Cardiac septum (tissue), 1 donor: ENCODE results near the gene MORN1. TPM values are rescaled to one million over a fixed set of nuclear protein-coding genes. Genes with fewer than 3 reads are reported as not detected.

Experiments used
- DNase-seq: peaks from one replicate; pipeline ENCODE4 v3.0.0-alpha.2; 2020; ENCODE audit warnings: low spot score
- intact Hi-C: fragments of 100-400 bp; cut with DNase I; formaldehyde crosslinking; loops from one replicate; pipeline ENCODE4 v1.14.0; 2022
- total RNA-seq: library from RNA; stranded (reverse); fragmentation: NEBNext Ultra II Directional; extraction: Animal tissue kit (Norgen Biotek cat#: 25700); gene quantifications from one replicate; pipeline ENCODE4 v1.2.1, GENCODE V29; 2021
- donor health status: DM: no; HTN: no; CAD: no.

Gene MORN1
- total RNA-seq, 1 donor from 2014 or later = 3.6 TPM

DNA sequence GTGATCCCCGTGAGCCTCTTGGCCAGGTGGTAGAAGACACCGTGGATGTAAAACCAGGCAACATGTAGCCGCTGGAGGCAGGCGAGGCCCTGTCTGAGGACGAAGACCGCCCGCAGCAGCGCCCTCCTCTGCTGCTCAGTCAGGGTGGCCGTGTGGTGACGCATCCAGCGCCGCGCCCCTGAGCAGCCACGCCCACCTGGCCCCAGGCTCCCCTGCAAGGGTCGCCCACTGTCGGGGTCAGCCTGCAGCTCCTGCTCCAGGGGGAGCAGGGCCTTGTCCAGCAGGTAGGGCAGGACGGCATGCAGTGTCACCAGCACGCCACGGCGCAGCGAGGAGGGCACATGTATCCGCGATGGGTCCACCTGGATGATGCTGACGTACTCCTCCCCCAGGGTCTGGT, 17.1 kb upstream of the MORN1 start:
- no peak for DNase-seq
- intact Hi-C loops = no loop called here

DNA sequence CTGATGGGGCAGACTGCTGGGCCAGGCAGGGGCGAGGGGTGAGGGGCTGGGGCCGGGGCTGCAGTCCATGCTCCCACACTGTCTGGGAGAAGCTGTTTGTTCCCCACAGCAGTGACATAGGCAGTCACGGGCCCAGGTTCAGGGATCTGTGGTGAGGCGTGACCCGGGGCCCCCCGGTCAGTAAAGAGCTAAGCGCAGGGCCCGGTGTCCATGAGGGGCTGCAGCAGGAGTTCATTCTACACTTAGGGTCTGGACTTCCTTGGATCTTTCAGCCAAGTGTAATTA, 16.6 kb upstream of the MORN1 start:
- DNase-seq = no peak
- intact Hi-C loops = no loop called here

DNA sequence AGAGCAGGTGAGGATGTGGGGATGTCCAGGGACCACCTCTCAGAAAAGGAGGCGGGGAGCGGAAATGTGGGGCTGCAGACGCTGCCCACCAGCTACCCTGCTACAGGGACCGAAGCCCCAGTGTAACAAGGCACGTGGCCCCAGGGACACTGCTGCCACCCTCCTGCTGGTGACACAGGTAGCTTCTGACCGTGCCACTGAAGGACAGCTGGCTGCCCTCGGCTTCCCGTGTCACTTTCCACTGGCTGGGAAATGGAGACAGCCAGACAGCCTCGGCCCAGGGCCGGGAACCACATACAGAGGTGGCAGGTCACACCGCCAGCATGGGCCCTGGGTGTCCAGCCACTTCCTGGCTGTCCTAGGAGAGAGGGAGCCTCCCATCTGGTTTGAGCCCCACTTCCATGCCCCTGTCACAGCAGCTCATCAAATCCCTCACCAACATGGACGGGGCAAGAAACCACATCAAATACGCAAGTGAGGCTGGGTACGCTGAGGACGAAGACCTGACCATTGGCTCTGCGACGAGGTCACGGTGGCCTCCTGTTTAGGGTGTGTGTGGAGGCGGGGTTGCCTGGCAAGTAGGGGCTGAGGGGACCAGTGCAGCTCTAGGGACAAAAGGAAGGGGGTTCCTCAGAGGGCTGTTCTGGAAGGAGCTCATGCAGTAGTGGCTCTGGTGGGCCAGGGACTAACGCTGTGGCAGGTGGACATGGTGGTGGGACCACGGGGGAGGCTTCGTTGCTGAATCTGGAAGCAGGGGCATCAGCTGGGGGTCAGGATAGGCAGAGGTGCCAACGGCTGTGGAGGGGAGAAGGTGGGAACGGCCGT, 16.0 kb upstream of the MORN1 start:
- no peak for DNase-seq

DNA sequence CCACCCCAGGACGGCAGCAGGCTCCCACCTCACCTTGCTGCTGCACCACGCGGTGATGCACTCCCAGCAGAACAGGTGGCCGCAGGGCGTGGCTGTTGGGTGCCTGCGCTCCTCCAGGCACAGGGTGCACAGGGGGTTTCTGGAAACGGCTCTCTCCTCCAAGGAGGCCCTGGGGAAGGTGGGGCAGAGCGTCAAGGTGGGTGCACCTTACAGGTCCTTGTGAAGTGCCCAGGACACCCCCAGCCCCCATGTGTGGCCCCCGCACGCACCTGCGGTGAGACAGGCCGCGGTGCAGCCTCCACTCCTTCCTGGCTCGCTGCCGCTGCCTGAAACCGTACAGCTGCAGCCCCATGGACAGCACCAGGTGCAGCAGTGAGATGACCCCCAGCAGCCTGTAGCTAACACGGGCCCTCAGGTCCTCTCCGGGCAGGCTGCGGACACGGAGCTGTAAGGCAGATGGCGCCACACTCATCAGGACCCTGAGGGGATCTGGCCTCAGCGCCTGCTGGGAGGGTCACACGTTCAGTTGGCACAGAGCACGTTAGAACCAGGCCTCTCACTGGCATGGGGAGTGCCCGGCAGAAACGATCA, 15.2 kb upstream of the MORN1 start:
- no peak for DNase-seq
- intact Hi-C loops = no loop called here

More for the DNA sequence above, 16.0 kb upstream of the MORN1 start:
- intact Hi-C loops = no loop called here

DNA sequence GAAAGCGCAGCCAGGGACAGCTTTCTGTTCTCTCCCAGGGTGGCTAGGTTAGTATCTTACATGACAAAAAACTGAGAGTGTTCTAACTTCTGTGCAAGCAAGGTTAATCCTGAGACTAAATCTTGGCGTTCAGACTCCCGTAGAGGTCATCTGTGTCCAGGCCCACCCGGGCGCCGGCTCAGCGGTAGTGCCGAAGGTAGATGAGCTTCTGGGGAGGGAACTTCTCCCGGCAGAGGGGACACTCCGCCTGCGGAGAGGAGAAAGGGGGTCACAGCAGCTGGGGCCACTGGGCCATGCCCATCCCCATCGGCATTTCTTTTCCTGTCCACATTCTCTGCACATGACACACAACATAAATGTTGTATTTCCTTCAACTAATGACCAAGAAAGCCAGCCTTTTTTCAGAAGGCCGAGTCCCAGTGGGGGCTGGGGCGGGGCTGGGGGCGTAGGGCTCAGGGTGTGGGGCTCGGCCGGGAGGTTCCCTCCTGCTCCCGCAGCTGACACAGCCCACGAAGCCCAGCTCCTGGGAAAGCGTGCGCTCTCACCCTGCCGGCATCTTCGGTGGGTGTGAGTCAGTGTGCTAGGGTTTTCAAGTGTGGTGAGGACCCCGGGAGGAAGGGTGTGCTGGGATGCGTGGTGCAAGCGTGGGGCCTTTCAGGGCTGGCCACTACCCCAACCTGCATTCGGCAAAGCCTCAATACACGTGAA, 14.4 kb upstream of the MORN1 start:
- intact Hi-C loops = no loop called here
- no peak for DNase-seq

DNA sequence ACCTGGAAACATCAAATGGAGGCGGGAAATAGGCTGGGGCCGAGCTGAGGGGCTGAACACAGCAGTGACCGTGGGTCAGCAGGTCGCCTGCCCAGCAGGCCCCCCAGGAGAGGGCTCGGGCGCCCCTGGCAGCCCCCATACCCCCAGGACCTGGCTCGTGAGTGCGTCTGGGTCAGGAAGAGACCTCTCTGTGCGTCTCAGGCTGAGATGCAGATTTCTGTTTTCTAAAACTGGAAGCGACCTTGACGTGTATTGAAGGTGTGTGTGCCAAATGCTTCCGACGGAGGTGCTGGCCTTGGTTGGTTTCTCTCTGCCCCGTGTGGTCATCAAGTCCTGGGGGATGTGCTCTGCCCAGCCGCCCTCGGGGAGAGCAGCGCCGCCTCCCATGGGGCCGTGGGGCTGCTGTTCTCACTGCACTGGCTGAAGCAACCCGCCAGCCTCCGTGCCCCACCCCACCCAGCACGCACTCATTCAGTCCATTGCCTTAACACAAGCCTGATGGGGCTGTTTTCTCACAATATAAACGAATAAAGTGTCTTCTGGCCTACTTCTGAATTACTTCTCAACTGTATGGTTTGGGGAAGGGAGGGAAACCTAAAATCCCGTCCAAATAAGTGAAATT, 13.6 kb upstream of the MORN1 start:
- intact Hi-C loops = no loop called here
- no peak for DNase-seq

DNA sequence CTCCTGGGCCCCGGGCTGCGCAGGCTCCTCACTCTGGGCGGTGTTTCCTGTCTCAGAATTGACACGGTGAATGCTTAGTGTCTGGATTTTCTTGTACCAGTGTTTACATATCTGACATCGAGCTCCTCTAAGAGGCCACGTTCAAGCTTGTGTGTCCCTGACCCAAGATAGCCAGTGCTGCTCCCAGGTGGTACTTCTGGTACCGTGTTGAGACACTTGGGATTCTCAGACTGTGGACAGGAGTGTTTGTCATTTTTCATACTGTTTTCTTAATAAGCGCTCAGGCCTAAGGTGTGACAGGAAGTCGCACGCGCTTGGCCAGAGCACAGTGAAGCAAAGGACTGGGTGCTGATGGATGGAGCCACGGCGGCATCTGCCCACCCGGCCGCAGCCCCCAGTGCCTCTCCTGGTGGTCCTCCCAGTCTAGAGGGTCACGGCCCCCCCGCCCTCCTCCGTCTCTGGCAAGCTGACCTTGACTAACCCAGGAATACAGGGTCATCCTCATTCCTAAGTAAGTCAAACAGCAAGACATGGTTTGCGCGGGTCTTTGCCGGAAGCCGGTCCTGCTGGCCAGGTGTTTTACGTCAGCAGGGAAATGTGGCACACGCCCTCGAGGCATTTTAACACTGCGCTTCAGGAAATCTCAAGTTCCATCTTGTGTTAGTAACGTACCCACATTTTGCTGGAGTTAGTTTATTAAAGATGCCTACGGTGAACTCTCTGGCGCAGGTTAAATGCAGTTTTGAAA, 13.0 kb upstream of the MORN1 start:
- intact Hi-C loops = no loop called here
- no peak for DNase-seq

DNA sequence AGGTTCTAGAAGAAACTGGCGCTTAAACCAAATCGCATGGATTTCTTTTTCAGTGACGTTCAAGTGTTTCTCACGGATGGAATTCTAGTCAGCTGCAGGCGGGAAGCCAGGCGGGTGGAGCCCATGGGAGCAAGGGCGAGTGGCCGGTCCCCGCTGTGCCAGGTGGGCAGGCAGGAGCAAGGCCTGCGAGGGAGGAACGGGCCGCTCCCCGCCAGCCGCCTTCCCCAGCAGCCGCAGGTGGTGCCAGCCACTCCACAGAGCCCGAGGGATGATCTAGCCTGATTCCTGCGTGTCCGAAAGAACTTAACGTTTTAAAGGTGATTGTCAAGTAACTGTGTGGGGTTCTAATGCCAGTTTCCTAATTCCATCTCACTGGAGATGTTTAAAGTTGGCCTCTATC, 11.9 kb upstream of the MORN1 start:
- DNase-seq = no peak
- intact Hi-C loops = no loop called here

DNA sequence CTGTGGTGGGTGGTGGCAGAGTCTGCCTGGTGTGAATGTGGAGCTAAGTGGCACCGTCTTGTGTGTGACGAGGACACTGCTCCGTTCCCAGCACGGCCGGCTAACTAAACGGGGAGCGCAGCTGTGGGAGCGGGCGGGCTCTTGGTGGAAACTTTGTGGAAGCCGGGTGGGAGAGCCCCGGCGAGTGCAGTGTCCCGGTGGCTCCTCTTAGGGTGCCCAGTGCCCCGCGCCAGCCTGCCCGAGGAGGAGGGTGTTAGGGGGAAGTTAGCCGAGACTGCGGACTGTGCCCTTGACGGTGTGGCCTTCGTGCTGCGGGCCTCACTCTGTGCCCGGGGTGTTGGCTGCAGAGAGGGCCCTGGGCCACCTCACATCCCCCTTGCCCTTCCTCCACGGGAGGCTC, 11.1 kb upstream of the MORN1 start:
- no peak for DNase-seq
- intact Hi-C loops = no loop called here

DNA sequence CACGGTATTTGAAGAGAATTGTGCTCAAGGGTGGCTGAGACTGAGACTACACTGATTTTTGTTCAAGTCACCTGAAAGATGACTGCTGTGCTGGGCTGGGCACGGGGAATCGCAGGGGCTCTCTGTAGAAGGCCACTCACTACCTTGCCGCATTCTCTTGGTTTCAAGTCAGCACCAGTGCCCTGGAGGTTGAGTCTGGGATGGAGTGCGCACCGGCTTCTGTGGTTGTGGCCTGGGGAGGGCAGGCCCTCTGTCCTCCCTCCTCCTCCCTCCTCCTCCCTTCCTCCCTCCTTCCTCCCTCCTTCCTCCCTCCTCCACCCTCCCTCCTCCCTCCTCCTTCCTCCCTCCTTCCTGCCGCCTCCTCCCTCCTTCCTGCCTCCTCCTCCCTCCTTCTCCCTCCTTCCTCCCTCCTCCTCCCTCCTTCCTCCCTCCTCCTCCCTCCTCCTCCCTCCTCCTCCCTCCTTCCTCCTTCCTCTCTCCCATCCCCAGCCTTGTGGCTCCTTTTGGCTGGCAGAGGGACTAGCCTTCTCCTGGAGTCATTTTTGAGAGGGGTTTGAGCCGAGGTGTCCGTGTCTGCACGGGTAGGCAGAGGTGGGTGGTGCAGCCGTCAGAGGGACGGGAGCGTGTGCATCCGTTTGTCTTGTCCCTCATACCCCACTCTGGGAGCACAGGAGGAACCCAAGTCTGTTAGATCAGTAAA, 9.7 kb upstream of the MORN1 start:
- intact Hi-C loops = no loop called here
- no peak for DNase-seq

DNA sequence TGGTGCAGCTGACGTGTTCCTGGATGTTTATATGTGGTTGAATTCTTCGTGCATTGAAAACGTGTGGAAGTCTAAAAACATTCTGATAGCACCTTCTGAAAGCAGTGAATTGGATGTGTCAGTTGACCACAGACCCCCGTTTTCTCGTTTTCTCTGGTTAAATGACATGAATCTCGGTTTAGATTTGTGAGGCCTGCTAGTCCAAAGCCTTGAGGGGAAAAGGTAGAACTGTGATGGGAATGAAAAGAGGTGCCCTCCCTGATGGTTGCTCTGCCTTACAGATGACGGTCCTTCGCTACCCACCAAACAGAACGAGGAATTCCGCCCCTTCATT, 9.2 kb upstream of the MORN1 start:
- DNase-seq = no peak
- intact Hi-C loops = no loop called here

DNA sequence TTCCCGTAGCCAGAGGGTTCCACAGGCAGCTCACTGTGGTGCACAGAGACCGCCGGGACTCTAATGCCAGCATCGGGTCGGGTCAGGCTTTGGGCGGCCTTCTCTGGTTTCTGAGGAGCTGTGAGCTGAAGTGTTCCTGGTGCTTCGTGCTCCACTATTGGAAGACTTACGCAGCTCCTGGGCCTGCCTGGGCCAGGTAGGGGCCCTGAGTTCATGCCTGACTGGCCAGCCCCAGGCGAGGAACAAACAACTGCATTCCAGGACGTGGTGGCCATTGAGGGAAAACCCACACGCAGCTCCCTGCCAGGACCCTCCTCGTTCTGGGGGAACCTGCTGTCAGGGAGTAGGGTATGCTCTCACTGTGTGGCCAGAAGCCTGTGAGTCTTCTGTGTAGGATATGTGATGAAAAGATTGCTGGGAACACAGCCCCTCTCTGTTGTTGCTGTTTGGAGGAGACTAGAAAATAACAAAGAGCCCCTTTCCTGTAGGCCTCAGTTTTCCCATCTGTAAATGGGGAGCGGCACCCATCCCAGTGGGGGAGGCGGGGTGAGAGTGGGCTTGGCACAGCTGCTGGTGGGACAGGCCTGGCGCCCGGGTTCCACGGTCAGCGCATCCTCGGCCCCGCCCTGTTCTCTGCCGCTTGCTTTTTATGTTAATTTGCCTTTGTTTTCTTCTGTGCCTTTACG, 8.7 kb upstream of the MORN1 start:
- no peak for DNase-seq
- intact Hi-C loops = no loop called here

DNA sequence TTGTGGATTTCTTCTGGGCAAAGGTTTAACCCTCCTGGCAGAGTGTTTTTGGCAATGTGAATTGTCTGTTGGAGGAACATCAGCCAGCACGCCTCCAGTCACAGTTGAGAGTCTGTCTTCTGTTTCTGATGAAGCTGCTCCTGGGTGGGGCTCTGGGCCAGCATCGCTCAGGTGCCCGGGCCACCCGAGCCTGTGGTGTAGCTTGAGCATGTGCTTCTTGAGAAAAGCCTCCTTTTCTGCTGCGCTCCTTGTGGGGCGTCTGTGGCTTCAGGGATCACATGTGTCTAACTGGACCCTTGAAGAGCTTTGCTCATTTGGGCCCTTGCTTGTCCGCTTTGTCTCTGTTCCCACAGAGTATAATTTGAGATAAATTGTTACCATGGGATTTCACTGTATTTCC, 7.5 kb upstream of the MORN1 start:
- intact Hi-C loops = no loop called here

DNA sequence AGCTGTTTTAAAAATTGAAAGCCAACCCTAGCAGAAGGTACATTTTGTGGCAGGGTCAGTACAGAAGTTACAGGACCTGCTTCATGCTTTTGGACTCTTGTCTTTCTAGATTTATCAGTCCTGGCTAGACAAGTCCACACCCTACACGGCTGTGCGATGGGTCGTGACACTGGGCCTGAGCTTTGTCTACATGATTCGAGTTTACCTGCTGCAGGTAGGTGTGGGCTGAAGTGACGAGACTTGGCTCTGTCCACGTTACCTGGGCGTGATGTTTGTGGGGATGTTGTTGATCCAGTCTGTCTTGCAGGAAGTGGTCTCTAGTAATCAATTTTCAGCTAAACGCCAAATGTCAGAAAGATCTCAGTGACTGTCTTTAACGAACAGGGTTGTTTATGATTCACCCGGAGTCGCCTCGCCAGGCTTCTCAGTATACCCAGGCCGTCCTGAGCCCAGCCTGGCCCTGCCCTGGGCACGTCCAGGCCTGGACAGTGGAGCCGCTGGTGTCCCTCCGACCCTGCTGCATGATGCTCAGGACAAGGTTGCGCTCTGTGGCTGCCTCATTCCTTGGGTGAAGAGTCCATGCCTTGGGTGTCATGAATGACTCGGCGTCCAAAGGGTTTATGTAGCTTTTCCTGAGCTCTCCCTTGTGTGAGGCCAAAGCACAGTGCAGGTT, 5.8 kb upstream of the MORN1 start:
- DNase-seq = no peak
- intact Hi-C loops = no loop called here

More for the DNA sequence above, 7.5 kb upstream of the MORN1 start:
- DNase-seq = no peak

DNA sequence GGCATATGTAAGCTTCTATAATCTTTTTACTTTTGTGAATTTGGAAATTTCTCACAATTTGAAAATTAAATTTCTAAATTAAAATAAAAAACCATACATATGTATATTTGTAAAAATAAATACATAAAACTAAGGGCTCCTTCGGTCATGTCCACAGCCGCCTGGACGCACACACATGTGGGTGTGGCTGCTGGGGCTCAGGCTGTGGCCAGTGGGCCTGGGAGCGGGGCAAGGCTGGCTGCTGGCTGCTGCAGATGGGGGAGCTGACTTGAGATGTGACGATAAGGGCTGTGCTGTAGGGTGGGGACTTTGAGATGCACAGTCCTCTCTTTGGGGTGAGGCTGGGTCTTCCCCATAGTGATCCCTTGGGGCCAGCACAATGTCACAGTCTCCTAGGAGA, 5.1 kb upstream of the MORN1 start:
- intact Hi-C loops = no loop called here
- DNase-seq = no peak

DNA sequence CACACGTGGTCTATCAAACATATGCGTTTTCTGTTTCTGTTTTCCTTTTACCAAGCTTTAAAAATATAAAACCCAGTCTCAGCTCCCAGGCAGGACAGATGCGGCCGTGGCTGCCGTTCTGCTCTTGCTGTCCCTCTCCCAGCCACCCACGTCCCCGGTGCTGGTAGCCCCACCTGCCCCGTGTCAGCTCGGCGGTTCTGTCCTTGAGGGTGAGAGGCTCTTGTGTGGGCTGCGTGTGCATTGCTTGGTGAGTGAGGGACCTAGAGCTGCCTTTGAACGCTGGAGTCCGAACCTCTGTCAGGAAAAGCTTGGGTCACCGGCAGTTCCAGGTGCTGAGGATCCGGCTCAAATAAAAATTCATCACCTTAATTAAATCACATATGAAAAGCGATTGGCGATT, 4.7 kb upstream of the MORN1 start:
- intact Hi-C loops = no loop called here

DNA sequence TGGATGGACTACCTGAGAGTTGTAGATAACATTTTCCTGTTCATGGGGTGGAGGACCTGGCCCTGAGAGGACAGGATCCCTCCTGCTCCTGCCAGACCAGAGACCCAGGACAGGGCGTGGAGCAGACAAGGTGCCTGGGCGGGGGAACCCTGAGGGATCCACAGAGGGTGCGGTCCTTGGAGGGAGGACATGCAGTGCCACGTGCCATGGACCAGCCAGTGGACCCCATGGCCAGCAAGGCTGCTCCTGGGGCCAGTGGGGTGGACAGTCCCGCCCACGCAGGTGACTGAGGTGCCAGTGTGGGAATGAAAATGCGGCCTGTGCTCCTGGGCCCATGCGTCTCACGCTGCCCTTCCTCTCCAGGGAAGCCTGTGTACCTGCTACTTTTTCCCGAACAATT, 3.9 kb upstream of the MORN1 start:
- intact Hi-C loops = no loop called here

More for the DNA sequence above, 4.7 kb upstream of the MORN1 start:
- DNase-seq = no peak

DNA sequence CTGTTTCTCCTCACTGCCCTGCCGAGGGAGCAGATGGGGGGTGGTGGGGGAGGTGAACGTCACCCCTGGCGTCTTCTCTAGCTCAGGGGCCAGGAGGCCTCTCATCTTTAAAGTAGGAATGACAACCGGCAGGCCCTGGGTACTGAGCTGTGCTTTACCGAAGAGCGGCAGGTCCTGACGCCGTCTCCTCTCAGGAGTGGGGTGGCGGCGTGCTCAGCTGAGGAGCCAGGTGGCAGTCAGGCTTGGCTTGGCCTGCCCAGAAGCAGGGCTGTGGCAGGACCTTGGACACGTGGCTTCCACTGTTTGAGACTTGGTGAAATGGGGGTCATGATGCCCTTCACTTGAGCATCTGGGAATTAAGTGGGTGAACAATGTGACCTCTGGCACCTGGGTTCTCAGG, 3.4 kb upstream of the MORN1 start:
- DNase-seq = no peak
- intact Hi-C loops = no loop called here

More for the DNA sequence above, 3.9 kb upstream of the MORN1 start:
- DNase-seq = no peak
